HUES64 (cell line): ENCODE measurements around the gene LAMA3.

Experiments
- H3K27ac ChIP-seq: 2 replicates; pipeline ENCODE4 v1.7.0; 2013; ENCODE audit warnings: low read depth, low read length, inconsistent platforms
- H3K27me3 ChIP-seq: 2 replicates; pipeline ENCODE4 v1.6.1; 2013; ENCODE audit warnings: mild to moderate bottlenecking, low read length; ENCODE audit not compliant: insufficient read depth
- H3K36me3 ChIP-seq: 2 replicates; pipeline ENCODE4 v1.6.1; 2013; ENCODE audit warnings: mild to moderate bottlenecking, low read length; ENCODE audit not compliant: insufficient read depth
- H3K4me1 ChIP-seq: 2 replicates; pipeline ENCODE4 v1.6.1; 2013; ENCODE audit warnings: mild to moderate bottlenecking, low read length, moderate library complexity; ENCODE audit not compliant: insufficient read depth
- H3K4me3 ChIP-seq: 2 replicates; pipeline ENCODE4 v1.5.1; 2013; ENCODE audit warnings: mild to moderate bottlenecking, low read length, moderate library complexity
- H3K9ac ChIP-seq: 2 replicates; pipeline ENCODE4 v1.6.1; 2013; ENCODE audit warnings: mild to moderate bottlenecking, low read depth, low read length
- H3K9me3 ChIP-seq: 2 replicates; pipeline ENCODE4 v1.6.1; 2013; ENCODE audit warnings: low read depth, low read length; ENCODE audit not compliant: insufficient read depth
- WGBS: fragments of 150-250, 120-280 bp; methylation state at CpG from one replicate; pipeline ENCODE4 v1.1.7; 2013; ENCODE audit warnings: missing lambda C conversion rate; 5-methylcytosine and 5-hydroxymethylcytosine counted together

LAMA3 gene

GRCh38 chr18:23982155-23983079 is 293.2 kb downstream of the LAMA3 start:
- Histone ChIP-seq H3K27me3 (no peaks in the 10 kb centered on the region), H3K4me3 (no peak overlapping the region), H3K27ac (no peak overlapping the region), H3K4me1 (peaks cover 21% of the 10 kb centered on the region; the same call in 1 of the 2 replicates), H3K9me3 (no peaks in the 10 kb centered on the region), H3K36me3 (no peaks in the 10 kb centered on the region), H3K9ac (no peak overlapping the region)
- WGBS, result 69% methylated on average over 17 of the region's 17 CpGs

- WGBS, result 90% methylated on average over 3 of the region's 3 CpGs
- Histone ChIP-seq H3K9ac (no peak overlapping the region), H3K36me3 (no peaks in the 10 kb centered on the region), H3K9me3 (no peaks in the 10 kb centered on the region), H3K27ac (no peak overlapping the region), H3K4me1 (peaks cover 21% of the 10 kb centered on the region; the same call in 1 of the 2 replicates), H3K27me3 (no peaks in the 10 kb centered on the region), H3K4me3 (no peak overlapping the region)
Observed at GRCh38 chr18:23983112-23983511, 293.9 kb downstream of the LAMA3 start.

DNA sequence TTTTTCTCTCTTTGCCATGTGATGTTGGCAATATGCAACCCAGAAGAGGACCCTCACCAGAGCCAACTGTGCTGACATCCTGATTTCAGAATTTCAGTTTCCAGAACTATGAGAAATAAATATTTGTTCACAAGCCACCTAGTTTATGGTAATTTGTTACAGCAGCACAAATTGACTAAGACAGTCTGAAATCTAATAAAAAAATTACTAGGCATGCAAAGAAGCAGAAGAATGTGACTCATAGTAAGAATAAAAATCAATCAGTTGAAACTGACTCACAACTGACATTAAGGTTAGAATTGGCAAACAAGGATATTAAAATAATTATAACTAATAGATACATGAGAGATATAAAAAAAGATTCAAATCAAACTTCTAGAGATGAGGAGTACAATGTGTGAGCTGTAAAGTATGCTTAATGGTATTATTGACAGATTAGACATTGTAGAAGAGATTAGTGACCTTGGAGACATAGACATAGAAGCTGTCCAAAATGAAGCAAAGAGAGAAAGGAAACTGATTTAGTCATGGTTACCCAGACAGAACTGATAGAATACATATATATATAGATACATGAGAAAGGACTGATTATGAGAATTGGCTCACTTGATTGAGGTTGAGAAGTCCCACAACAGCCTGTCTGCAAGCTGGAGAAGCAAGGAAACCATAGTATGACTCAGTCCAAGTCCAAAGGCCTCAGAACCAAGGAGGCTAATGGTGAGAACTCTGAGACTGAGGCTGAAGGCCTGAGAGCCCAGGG is 297.5 kb downstream of the LAMA3 start:
- H3K9ac ChIP-seq, result no peak overlapping the region
- H3K36me3 ChIP-seq, result no peaks in the 10 kb centered on the region
- no peaks in the 10 kb centered on the region for H3K9me3 ChIP-seq
- H3K4me3 ChIP-seq, result no peak overlapping the region
- no peak overlapping the region for H3K27ac ChIP-seq
- H3K4me1 ChIP-seq, result peaks cover 14% of the 10 kb centered on the region; the same call in 1 of the 2 replicates
- no peaks in the 10 kb centered on the region for H3K27me3 ChIP-seq

GRCh38 chr18:23990474-23991410 is 301.5 kb downstream of the LAMA3 start:
- H3K9me3 ChIP-seq, result no peaks in the 10 kb centered on the region
- H3K9ac ChIP-seq, result no peak overlapping the region
- H3K27me3 ChIP-seq, result no peaks in the 10 kb centered on the region
- H3K4me1 ChIP-seq, result peaks cover 10% of the 10 kb centered on the region
- no peak overlapping the region for H3K4me3 ChIP-seq
- H3K27ac ChIP-seq, result no peak overlapping the region
- no peaks in the 10 kb centered on the region for H3K36me3 ChIP-seq
- 93% methylated on average over 4 of the region's 6 CpGs for WGBS

GRCh38 chr18:23992089-23992940 is 303.1 kb downstream of the LAMA3 start:
- no peak overlapping the region for H3K4me3 ChIP-seq

DNA sequence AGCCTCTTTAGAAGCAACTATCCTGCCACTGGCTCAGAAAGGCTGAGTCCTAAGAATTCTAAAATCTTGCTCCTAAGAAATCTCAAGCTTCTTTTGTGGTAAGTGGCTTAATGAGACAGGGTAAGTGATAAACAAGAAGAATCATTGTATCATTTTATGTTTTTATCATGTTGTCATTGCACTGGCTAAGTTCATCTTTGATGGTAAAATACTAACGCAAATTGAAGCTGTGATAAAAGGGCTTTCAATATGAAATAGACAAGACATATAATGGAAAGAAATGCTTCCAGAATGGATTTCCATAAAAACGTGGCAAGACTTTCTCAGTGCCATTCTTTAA is 303.7 kb downstream of the LAMA3 start:
- Histone ChIP-seq H3K4me1 (peaks cover 10% of the 10 kb centered on the region), H3K27ac (no peak overlapping the region), H3K4me3 (no peak overlapping the region), H3K9me3 (no peaks in the 10 kb centered on the region), H3K9ac (no peak overlapping the region), H3K27me3 (no peaks in the 10 kb centered on the region), H3K36me3 (no peaks in the 10 kb centered on the region)
- WGBS, result 88% methylated on average over 2 of the region's 2 CpGs

More at GRCh38 chr18:23992089-23992940, 303.1 kb downstream of the LAMA3 start:
- Histone ChIP-seq H3K27me3 (no peaks in the 10 kb centered on the region), H3K27ac (no peak overlapping the region), H3K4me1 (peaks cover 10% of the 10 kb centered on the region), H3K9ac (no peak overlapping the region), H3K9me3 (no peaks in the 10 kb centered on the region), H3K36me3 (no peaks in the 10 kb centered on the region)
- 96% methylated on average over 6 of the region's 7 CpGs for WGBS

GRCh38 chr18:23994361-23994902 is 305.2 kb downstream of the LAMA3 start:
- 30% methylated on average over 9 of the region's 9 CpGs for WGBS
- H3K9ac ChIP-seq, result peak overlapping the region; percentile 12; the same call in 1 of the 2 replicates
- no peaks in the 10 kb centered on the region for H3K27me3 ChIP-seq
- H3K4me1 ChIP-seq, result peaks cover 10% of the 10 kb centered on the region
- H3K27ac ChIP-seq, result no peak overlapping the region
- no peaks in the 10 kb centered on the region for H3K9me3 ChIP-seq
- no peak overlapping the region for H3K4me3 ChIP-seq
- no peaks in the 10 kb centered on the region for H3K36me3 ChIP-seq

- no peak overlapping the region for H3K27ac ChIP-seq
- H3K4me3 ChIP-seq, result no peak overlapping the region
Observed at GRCh38 chr18:23995180-23995579, 305.9 kb downstream of the LAMA3 start.

GRCh38 chr18:23998018-23998417 is 308.8 kb downstream of the LAMA3 start:
- H3K27ac ChIP-seq, result no peak overlapping the region
- H3K9ac ChIP-seq, result no peak overlapping the region
- no peaks in the 10 kb centered on the region for H3K9me3 ChIP-seq
- peaks cover 10% of the 10 kb centered on the region for H3K4me1 ChIP-seq
- WGBS, result 91% methylated on average over 2 of the region's 2 CpGs
- H3K27me3 ChIP-seq, result no peaks in the 10 kb centered on the region
- no peak overlapping the region for H3K4me3 ChIP-seq
- H3K36me3 ChIP-seq, result no peaks in the 10 kb centered on the region

More at GRCh38 chr18:23995180-23995579, 305.9 kb downstream of the LAMA3 start:
- no peaks in the 10 kb centered on the region for H3K9me3 ChIP-seq
- no peaks in the 10 kb centered on the region for H3K36me3 ChIP-seq
- H3K4me1 ChIP-seq, result peaks cover 10% of the 10 kb centered on the region
- H3K27me3 ChIP-seq, result no peaks in the 10 kb centered on the region
- H3K9ac ChIP-seq, result no peak overlapping the region
- WGBS, result 93% methylated on average over 13 of the region's 13 CpGs

- H3K4me3 ChIP-seq, result no peak overlapping the region
- peaks cover 8% of the 10 kb centered on the region for H3K4me1 ChIP-seq
- 33% methylated on average over 3 of the region's 4 CpGs for WGBS
- no peak overlapping the region for H3K27ac ChIP-seq
- no peaks in the 10 kb centered on the region for H3K9me3 ChIP-seq
- no peaks in the 10 kb centered on the region for H3K36me3 ChIP-seq
- H3K9ac ChIP-seq, result no peak overlapping the region
- H3K27me3 ChIP-seq, result no peaks in the 10 kb centered on the region
Observed at GRCh38 chr18:23998820-23999219, 309.6 kb downstream of the LAMA3 start.
